Cerebellar nuclear complex (tissue), 1 donor: ENCODE measurements around the gene CEP350.
"Not testable (repeated sequence)": the region's sequence is repeated elsewhere in the genome, so short reads cannot be mapped to it uniquely, and the experiment has no call there.

Experiments
- DNase-seq, 2 experiments: peaks; one replicate each; lab custom pipeline; 2025; lab: John Stamatoyannopoulos, UW

CEP350 gene

GRCh38 chr1:179950651-179951050, 4.0 kb upstream of the CEP350 start:
- DNase-seq: no peak

GRCh38 chr1:179951383-179952144, 3.0 kb upstream of the CEP350 start:
- no peak for DNase-seq

DNA sequence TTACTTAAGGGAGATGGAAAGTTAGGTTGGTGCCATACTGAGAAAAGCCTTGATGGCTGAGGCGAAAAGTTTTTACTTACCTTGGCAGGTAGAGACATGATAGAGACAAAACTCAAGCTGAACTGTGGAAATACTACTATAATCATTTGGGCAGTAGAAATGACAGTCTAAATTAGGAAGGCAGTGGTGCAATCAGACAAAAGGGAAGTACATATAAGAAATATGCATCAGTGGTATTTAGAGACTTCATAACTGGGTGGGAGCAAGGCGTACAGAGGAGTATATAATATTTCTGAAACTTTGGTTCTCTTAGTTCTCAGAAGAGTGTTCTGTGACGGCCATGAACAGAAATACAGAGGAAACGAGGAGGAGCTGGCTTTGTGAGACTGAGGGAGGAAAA, 2.4 kb upstream of the CEP350 start:
- no peak for DNase-seq

GRCh38 chr1:179953974-179954492, 577 bp upstream of the CEP350 start:
- no peak for DNase-seq

- no peak for DNase-seq
Observed at GRCh38 chr1:179955287-179955680, 674 bp downstream of the CEP350 start.

- no peak for DNase-seq
Observed at GRCh38 chr1:179955731-179956130, 1.1 kb downstream of the CEP350 start.

- DNase-seq: no peak
Observed at GRCh38 chr1:179958359-179958758, 3.7 kb downstream of the CEP350 start.

GRCh38 chr1:179962168-179962567, 7.6 kb downstream of the CEP350 start:
- DNase-seq: not testable (repeated sequence)

DNA sequence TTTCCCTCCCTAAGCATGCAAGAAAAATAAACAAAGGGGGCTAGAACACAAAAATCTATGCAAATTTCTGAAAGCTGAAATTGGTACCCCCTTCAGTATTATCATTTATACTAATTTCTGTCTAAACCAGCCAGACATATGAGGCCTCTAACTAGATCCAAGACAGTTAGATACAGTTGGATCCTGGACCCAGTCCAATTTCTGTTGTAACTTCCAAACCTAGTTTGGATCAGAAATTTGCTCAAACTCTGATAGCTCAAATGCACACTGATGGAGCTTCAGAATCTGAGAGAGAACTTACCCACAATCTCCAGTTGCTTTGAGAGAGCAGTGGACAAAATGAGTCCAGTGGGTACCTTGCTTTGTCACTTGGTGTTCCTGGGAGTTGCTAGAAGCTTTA, 11.9 kb downstream of the CEP350 start:
- no peak for DNase-seq

DNA sequence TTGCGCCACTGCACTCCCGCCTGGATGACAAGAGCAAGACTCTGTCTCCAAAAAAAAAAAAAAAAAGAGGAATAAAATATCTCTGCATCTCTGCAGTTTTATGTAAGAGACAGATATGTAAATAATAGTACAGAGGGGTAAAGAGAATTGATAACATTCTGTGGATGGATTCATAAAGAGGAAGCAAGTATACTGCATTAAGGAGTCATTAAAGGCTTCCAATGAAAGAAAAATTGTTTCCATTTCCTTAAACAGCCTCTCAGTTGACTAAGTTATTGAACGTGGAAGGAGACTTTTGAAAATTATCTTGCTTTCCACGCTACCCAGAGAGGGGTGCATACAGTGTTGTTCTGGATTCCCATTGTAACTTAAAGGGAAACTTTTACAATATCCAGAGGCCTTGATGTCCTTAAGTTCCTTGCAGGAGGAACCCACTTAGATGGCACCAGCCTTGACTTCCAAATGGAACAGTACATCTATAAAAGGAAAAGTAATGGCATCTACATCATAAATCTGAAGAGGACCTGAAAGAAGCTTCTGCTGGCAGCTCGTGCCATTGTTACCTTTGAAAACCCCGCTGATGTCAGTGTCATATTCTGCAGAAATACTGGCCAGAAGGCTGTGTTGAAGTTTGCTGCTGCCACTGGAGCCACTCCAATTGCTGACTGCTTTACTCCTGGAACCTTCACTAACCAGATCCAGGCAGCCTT, 13.8 kb downstream of the CEP350 start:
- no peak for DNase-seq

DNA sequence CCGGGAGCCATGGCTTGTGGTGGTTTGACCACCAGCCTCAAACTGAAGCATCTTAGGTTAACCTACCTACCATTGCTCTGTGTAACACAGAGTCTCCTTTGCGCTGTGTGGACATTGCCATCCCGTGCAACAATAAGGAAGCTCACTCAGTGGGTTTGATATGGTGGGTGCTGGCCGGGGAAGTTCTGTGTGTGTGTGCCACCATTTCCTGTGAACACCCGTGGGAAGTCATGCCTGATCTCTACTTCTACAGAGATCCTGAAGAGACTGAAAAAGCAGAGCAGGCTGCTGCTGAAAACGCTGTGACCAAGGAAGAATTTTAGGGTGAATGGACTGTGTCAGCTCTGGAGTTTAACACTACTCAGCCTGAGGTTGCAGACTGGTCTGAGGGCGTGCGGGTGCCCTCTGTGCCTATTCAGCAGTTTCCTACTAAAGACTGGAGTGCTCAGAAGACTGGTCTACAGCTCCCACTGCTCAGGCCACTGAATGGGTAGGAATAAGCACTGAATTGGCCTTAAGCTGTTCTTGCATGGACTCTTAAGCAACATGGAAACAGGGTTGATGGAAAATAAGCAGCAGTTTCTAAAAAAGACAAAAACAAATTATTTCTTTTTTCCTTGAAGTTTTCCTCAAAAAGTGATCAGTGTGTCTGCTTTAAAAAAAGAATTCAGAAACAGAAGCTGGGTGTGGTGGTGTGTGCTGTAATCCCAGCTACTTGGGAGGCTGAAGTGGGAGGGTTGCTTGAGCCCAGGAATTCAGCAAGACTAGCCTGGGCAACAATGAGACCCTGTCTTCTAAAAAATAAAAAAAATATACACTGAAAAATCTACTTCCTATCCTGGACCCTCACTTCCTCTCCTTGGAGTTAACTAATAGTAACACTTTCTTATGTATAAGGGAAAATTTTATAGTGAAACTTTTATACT, 14.6 kb downstream of the CEP350 start:
- no peak for DNase-seq

GRCh38 chr1:179969962-179970361, 15.4 kb downstream of the CEP350 start:
- DNase-seq: no peak

GRCh38 chr1:179971563-179972496, 17.2 kb downstream of the CEP350 start:
- DNase-seq: no peak

DNA sequence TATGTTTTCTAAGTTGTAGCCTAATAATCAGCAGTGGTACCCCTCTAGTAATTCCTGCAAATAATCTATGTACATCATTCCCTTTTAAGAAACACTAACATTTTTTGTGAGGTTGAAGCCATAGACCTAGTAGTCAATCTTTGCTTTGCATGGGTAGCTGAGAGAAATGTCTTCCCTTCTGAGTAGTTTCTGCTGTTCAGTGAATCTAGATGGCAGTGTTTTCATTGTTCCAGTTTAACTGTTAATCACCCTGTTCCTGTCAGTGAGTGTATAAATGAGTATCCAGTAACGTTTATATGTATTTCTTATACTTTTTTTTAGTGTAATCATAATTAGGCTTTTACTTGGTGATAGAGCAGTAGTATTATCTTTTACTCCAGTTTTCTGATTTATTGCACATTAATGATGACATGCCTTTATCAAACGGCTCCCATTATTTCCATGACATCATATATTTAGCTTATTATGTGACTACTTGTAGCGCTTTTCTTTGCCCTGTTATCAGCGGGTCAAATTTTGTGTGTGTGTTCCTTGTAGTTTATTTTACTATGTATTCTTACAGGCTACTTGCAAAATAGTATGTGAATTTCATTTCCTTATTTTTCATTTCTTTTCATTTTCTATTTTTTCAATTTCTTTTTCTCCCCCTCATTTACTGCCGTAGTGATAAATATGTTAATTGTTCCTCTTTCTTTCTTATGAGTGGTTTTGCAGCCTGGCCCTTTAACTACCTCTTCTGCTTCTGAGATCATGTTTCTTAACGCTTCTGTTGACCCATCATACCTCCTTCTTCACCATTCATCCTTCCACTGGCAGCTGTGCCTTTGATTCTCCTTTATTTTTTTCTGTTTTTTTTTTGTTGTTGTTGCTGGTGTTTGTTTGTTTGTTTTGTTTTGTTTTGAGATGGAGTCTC, 18.8 kb downstream of the CEP350 start:
- DNase-seq: no peak

- DNase-seq: no peak
Observed at GRCh38 chr1:179976970-179977651, 22.5 kb downstream of the CEP350 start.

DNA sequence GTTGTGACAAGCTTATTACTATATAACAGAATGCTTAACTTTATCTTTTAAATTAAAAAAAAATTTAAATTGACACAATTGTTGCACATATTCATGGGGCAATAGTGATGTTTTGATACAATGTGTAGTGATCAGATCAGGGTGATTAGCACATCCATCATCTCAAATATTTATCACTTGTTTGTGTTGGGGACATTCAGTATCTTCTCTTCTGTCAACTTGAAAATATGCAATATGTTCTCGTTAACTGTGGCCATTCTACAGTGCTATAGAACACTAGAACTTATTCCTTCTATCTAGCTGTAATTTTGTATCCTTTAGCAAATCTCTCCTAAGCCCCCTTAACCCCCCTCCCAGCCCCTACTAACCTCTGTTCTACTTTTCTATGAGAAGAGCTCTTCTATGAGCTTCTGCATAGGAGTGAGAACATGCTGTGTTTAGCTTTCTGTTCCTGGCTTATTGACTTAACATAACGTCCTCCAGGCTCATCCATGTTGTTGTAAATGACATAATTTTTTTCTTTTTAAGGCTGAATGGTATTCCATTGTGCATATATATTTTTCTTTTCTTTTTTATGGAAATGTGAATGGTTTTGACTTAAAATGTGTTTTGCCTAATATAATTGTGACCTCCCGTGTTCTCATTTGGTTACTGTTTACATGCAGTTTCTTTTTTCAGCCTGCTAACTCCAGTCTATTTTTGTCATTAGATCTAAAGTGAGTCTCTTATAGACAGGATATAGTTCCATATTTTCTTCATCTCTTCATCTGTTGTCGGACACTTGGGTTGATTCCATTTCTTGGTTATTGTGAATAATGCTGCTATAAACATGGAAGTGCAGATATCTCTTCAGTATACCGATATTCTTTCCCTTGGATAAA, 23.8 kb downstream of the CEP350 start:
- DNase-seq: no peak

GRCh38 chr1:179984101-179984500, 29.5 kb downstream of the CEP350 start:
- DNase-seq: no peak

- no peak for DNase-seq
Observed at GRCh38 chr1:179984942-179985341, 30.3 kb downstream of the CEP350 start.
